GM12878 (cell line): ENCODE data around the gene CCDC97. TPM values are rescaled to one million over a fixed set of nuclear protein-coding genes. Genes with fewer than 3 reads are reported as not detected.

ENCODE experiments used
- ATAC-seq: fragments of 200-7000 bp; cut with Tn5 transposase; 3 replicates; pipeline ENCODE4 v1.9.1; 2020; ENCODE audit warnings: mild to moderate bottlenecking, moderate library complexity
- BruUV-seq: library from RNA; stranded (reverse); fragments of 400-500 nt; replicated peaks from 2 replicates; lab custom pipeline; 2021; lab: Mats Ljungman, UMichigan
- CTCF ChIA-PET: fragments of 300-600 bp; sonication (Branson Sonifier 250); formaldehyde crosslinking; extraction: SDS; loops from one replicate; lab custom pipeline; 2021; ENCODE audit warnings: inconsistent platforms; lab: Yijun Ruan, JAX
- POLR2A ChIA-PET: fragments of 350-600 bp; formaldehyde crosslinking; extraction: SDS; loops from one replicate; lab custom pipeline; 2021; ENCODE audit warnings: inconsistent platforms; lab: Charles Lee
- RAD21 ChIA-PET: fragments of 300-600 bp; sonication (Branson Sonifier 250); formaldehyde crosslinking; loops from one replicate; lab custom pipeline; 2023; ENCODE audit warnings: antibody characterized with exemption; ENCODE audit not compliant: unreplicated experiment; lab: Charles Lee
- SMC1A ChIA-PET: fragments of 300-600 bp; sonication (Branson Sonifier 250); formaldehyde crosslinking; loops from one replicate; lab custom pipeline; 2023; ENCODE audit not compliant: unreplicated experiment, uncharacterized antibody; lab: Charles Lee
- DNase-seq: peaks from one replicate; pipeline ENCODE4 v3.0.0-alpha.2; 2011; ENCODE audit warnings: low read depth, low spot score
- FAIRE-seq: peaks from 3 replicates; lab custom pipeline; 2011; peaks lifted over from hg19 to GRCh38; lab: Jason Lieb, UNC
- H2AFZ ChIP-seq: 2 replicates; pipeline ENCODE4 v1.6.0; 2011; ENCODE audit warnings: low read depth, low read length, control low read depth; ENCODE audit not compliant: control insufficient read depth
- H3K27ac ChIP-seq: 2 replicates; pipeline ENCODE4 v1.5.1; 2011; ENCODE audit warnings: control low read depth; ENCODE audit not compliant: control insufficient read depth, insufficient read depth
- H3K27me3 ChIP-seq, 2 experiments: replicated peaks in 1 of 2; 2 replicates each; pipeline versions ENCODE4 v1.6.0 to v1.6.1; 2011; ENCODE audit warnings: low read length in 1 of 2; ENCODE audit not compliant: control insufficient read depth in 2 of 2, insufficient read depth in 2 of 2
- H3K36me3 ChIP-seq, 2 experiments: 2 replicates each; pipeline ENCODE4 v1.5.1; 2011; ENCODE audit warnings: low read length in 1 of 2; ENCODE audit not compliant: control insufficient read depth in 2 of 2, insufficient read depth in 2 of 2
- H3K4me1 ChIP-seq: 2 replicates; pipeline ENCODE4 v1.6.1; 2011; ENCODE audit warnings: mild to moderate bottlenecking, low read length, moderate library complexity, mixed read lengths; ENCODE audit not compliant: control insufficient read depth, insufficient read depth
- H3K4me2 ChIP-seq: 2 replicates; pipeline ENCODE4 v1.6.0; 2011; ENCODE audit warnings: control low read depth; ENCODE audit not compliant: control insufficient read depth, insufficient read depth
- H3K4me3 ChIP-seq: fragments of 200-600 bp; sonication (generic); 2 replicates; pipeline ENCODE4 v1.5.1; 2016
- H3K79me2 ChIP-seq: 2 replicates; pipeline ENCODE4 v1.6.0; 2011; ENCODE audit warnings: low read length; ENCODE audit not compliant: control insufficient read depth, insufficient read depth
- H3K9ac ChIP-seq: 2 replicates; pipeline ENCODE4 v1.8.0; 2011; ENCODE audit warnings: low read length, control low read depth, mixed read lengths; ENCODE audit not compliant: control insufficient read depth, insufficient read depth
- H3K9me3 ChIP-seq: replicated peaks from 3 replicates; pipeline ENCODE4 v1.5.1; 2011; ENCODE audit warnings: mild to moderate bottlenecking, low read length; ENCODE audit not compliant: control insufficient read depth, insufficient read depth
- H4K20me1 ChIP-seq: 2 replicates; pipeline ENCODE4 v1.6.0; 2011; ENCODE audit not compliant: control insufficient read depth, insufficient read depth
- ETV6 ChIP-seq, 2 experiments: fragments of 450-650 bp in 1 of 2; IDR thresholded peaks in 1 of 2; conservative IDR thresholded peaks in 1 of 2; 2 replicates each; pipeline ENCODE4 v1.6.1; 2014; ENCODE audit warnings: antibody characterized with exemption in 1 of 2, borderline replicate concordance in 1 of 2, low read depth in 1 of 2, mild to moderate bottlenecking in 1 of 2, moderate library complexity in 1 of 2
- KDM1A ChIP-seq: fragments of 200-600 bp; sonication (generic); IDR thresholded peaks from 2 replicates; pipeline ENCODE4 v1.6.1; 2016; ENCODE audit warnings: borderline replicate concordance
- MXI1 ChIP-seq: fragments of 150-350 bp; IDR thresholded peaks from 2 replicates; pipeline ENCODE4 v1.6.1; 2011; ENCODE audit warnings: low read depth, mild to moderate bottlenecking, inconsistent platforms, low read length, improper control_type of control experiment
- POLR2A ChIP-seq: IDR thresholded peaks from 2 replicates; pipeline ENCODE4 v1.6.1; 2011; ENCODE audit warnings: low read depth, mild to moderate bottlenecking, low read length
- RELB ChIP-seq: fragments of 450-650 bp; IDR thresholded peaks from 2 replicates; pipeline ENCODE4 v1.6.1; 2017; ENCODE audit warnings: low read depth, mild to moderate bottlenecking, moderate library complexity
- RUNX3 ChIP-seq: IDR thresholded peaks from 2 replicates; pipeline ENCODE4 v1.6.1; 2012; ENCODE audit warnings: low read length, inconsistent platforms
- ZBTB11 ChIP-seq: fragments of 450-650 bp; formaldehyde crosslinking; IDR thresholded peaks from 2 replicates; pipeline ENCODE4 v1.5.0; 2022; ENCODE audit warnings: mild to moderate bottlenecking, missing genetic modification characterization
- ZNF622 ChIP-seq: fragments of 450-650 bp; IDR thresholded peaks from 2 replicates; pipeline ENCODE4 v1.6.1; 2017; ENCODE audit warnings: mild to moderate bottlenecking, inconsistent platforms
- ZNF687 ChIP-seq: fragments of 450-650 bp; IDR thresholded peaks from 2 replicates; pipeline ENCODE4 v1.6.1; 2017; ENCODE audit warnings: mild to moderate bottlenecking, moderate library complexity
- ZSCAN29 ChIP-seq: fragments of 450-650 bp; IDR thresholded peaks from 2 replicates; pipeline ENCODE4 v1.6.1; 2017; ENCODE audit warnings: mild to moderate bottlenecking, moderate library complexity
- WGBS: methylation state at CpG from one replicate; pipeline ENCODE4 v1.1.6; 2016; ENCODE audit warnings: low lambda C conversion rate; ENCODE audit not compliant: insufficient replicate concordance, insufficient coverage; ENCODE audit errors: missing lambda C conversion rate; 5-methylcytosine and 5-hydroxymethylcytosine counted together
- in situ Hi-C: fragments of 300-500 bp; cut with MboI; formaldehyde crosslinking; loops from 9 replicates; pipeline ENCODE4 v1.14.3; 2018; ENCODE audit warnings: mixed read lengths
- intact Hi-C: fragments of 100-400 bp; cut with micrococcal nuclease; formaldehyde crosslinking; loops from one replicate; pipeline ENCODE4 v1.14.2; 2022; ENCODE audit not compliant: unreplicated experiment
- polyA plus RNA-seq, 11 experiments: library from polyadenylated mRNA; depleted of rRNA in 4 of 11; unstranded in 6 of 11; stranded (reverse) in 5 of 11; fragments of >200 nt; fragmentation: Nextera tagmentation in 4 of 11; fragmentation: Illumina TruSeq in 1 of 11; extraction: Ambion mirVana in 4 of 11; extraction: Trizol in 1 of 11; gene quantifications; 1 replicate in 1 of 11; 2 replicates in 10 of 11; pipeline versions ENCODE4 v1.2.1 to v1.2.3, GENCODE V29; 2011 to 2016; ENCODE audit warnings: inconsistent platforms in 2 of 11, missing spikeins in 2 of 11, low read depth in 1 of 11
- total RNA-seq, 4 experiments: library from RNA; depleted of rRNA in 3 of 4; stranded (reverse); fragments of >200 nt in 3 of 4; fragmentation: Illumina TruSeq in 1 of 4; extraction: Trizol in 1 of 4; gene quantifications; 2 replicates each; pipeline versions ENCODE4 v1.2.1 to v1.2.3, GENCODE V29; 2013 to 2021

The CCDC97 gene
- total and polyA plus RNA-seq, 10 of the 15 experiments (the other 5 are each of a cell fraction or from before 2014, with no cell fraction given) = 1.8 to 34.1 (median 18.8) TPM

GRCh38 chr19:41269055-41269454 is 40.9 kb upstream of the CCDC97 start:
- Histone ChIP-seq H2AFZ (no peak overlapping the region), H3K4me3 (no peak overlapping the region), H3K9ac (no peak overlapping the region), H3K27ac (no peak overlapping the region), H3K27me3 (no peaks in the 10 kb centered on the region), H3K9me3 (no peaks in the 10 kb centered on the region), H3K4me2 (no peak overlapping the region), H3K4me1 (no peaks in the 10 kb centered on the region), H4K20me1 (no peaks in the 10 kb centered on the region), H3K79me2 (peaks cover 56% of the 10 kb centered on the region), H3K36me3 (peaks cover 36 to 38% of the 10 kb centered on the region in 2 experiments)
- BruUV-seq = no TSS peak
- no peak for FAIRE-seq
- SMC1A ChIA-PET = interaction anchor here (1.2 kb wide), 1 partner anchor 35 kb away, joined by 4 read pairs; no protein-coding TSS in a partner anchor
- no peak for ATAC-seq
- DNase-seq = no peak
- POLR2A ChIA-PET = interaction anchor here (0.7 kb wide), 1 partner anchor 34 kb away, joined by 7 read pairs; no protein-coding TSS in a partner anchor
- in situ Hi-C loops = no loop called here
- RAD21 ChIA-PET = no interaction called here
- 93% methylated on average over 2 of the region's 2 CpGs for WGBS
- intact Hi-C loops = no loop called here
- TF ChIP-seq ZBTB11 (CRISPR knock-in tag) = no peak
- TF ChIP-seq ETV6 (conservative IDR thresholded peaks at IDR 0.05 in 1 of 2, IDR thresholded peaks at IDR 0.05 in 1 of 2; ENCODE audit: borderline replicate concordance in 1 of 2, low read depth in 1 of 2) = no peak
- TF ChIP-seq RELB = no peak
- no peak for TF ChIP-seq MXI1
- no peak for TF ChIP-seq KDM1A
- no peak for TF ChIP-seq ZSCAN29
- no peak for TF ChIP-seq ZNF687
- TF ChIP-seq RUNX3 = no peak
- TF ChIP-seq ZNF622 = no peak
- no peak for TF ChIP-seq POLR2A
- CTCF ChIA-PET = interaction anchor here (0.6 kb wide), 1 partner anchor 40 kb away, joined by 3 read pairs; no protein-coding TSS in a partner anchor
